Measurements from ENCODE around the gene ZBTB6.

The ZBTB6 gene, protein sequence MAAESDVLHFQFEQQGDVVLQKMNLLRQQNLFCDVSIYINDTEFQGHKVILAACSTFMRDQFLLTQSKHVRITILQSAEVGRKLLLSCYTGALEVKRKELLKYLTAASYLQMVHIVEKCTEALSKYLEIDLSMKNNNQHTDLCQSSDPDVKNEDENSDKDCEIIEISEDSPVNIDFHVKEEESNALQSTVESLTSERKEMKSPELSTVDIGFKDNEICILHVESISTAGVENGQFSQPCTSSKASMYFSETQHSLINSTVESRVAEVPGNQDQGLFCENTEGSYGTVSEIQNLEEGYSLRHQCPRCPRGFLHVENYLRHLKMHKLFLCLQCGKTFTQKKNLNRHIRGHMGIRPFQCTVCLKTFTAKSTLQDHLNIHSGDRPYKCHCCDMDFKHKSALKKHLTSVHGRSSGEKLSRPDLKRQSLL

DNA sequence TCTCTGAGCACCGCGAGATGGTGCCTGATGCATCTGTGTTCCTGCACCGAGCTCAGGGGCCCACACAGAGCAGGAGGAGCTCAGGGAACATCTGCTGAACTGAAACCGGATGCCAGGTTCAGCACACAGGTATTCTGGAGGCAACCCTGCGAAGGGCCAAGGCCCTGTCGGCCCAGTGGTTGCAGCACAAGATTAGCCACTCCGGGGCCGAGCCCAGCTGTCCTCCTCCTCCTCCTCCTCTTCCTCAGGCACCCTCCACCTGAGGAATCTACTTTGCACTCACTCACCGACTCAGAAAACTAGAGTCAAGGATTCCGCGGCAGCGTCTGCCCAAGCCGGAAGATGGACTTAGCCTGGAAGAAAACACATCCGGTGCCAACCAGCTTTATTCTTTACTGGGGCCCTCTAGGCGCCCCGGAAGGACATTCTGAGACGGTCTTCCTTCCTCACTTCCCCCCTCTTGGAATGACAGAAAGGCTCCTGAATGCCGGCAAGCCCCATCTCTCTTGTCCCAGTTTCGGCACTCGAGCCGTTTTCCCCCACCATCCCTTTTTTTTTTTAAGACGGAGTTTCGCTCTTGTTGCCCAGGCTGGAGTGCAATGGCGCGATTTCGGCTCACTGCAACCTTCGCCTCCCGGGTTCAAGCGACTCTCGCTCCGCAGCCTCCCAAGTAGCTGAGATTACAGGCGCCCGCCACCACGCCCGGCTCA lies at the start of gene ZBTB6:
Gene ZBTB6, minus strand, starts transcription at position 360 of the 710 bp plus-strand sequence. CDS start 1,251 bp downstream, outside the sequence.
- no peak for DNase-seq

DNA sequence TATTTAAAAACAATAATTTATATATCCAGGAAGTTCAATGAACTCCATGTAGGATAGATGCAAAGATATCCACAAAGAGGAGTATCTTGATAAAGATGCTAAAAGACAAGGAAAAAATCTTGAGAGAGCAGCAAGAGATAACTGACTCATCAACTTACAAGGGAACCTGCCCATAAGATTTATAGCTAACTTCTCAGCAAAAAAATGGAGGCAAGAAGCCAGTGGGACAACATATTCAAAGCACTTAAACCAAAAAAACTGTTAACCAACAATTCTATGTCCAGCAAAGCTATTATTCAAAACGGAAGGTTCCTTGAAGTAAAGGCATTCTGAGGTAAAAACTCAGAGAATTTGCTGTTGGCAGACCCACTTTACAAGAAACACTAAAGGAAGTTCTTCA lies 48.0 kb upstream of the ZBTB6 start:
- DNase-seq, result no peak

DNA sequence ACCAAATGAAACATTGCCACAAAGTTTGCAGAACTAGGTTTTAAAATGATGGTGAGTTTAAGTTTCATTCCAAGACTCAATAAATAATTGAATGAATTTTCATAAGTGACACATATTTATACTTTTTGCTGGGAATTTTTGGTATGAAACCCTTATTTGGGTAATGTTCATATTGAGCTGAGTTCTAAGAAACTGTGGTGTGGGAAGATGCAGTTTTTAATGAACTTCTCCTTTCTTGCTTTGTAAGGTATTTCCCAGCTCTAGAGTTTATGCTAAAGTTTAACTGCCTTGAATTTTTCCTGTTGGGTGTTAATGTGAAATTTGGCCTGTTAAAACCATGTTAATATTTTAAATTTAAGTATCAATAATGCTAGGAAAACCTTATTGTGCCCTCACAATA lies 42.8 kb upstream of the ZBTB6 start:
- DNase-seq, result no peak

DNA sequence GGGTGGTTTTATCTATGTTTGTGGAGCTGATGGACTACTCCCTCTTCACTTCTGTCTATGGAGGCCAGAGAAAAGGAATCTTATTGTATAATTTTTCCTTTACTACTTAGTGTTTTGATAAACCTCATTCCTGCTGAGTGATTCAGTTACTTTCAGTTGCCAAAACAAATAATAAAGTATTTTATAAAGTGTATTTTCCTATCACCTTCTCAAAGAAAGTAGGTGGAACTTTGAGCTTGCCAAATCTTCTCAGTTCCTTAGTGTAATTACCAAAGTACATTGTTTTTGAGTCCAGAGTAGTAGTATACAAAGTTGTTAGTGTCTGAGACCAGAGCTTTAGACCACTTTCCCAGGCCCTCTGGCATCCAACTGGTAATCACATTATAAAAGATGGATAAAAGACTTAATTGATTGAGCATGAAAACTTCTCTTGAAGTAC lies 41.1 kb upstream of the ZBTB6 start:
- DNase-seq, result no peak

DNA sequence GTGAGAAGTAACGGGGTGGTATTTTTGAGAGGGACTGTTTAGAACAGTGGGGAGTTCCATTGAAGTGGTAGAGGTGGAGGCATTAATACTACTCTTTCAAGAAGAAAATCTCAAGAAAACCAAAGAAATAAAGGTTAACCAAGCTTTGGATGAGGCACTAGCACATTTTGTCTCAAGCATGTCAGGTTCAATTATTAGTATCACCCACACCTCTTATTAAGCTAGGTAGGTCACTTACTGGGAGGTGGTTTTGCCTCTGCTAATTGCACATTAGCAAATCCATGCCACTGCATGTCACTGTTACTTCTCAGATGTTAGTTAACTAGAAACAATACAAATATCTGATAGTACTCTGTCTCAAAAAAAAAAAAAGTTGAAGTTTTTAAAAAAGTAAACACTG lies 37.9 kb upstream of the ZBTB6 start:
- no peak for DNase-seq

DNA sequence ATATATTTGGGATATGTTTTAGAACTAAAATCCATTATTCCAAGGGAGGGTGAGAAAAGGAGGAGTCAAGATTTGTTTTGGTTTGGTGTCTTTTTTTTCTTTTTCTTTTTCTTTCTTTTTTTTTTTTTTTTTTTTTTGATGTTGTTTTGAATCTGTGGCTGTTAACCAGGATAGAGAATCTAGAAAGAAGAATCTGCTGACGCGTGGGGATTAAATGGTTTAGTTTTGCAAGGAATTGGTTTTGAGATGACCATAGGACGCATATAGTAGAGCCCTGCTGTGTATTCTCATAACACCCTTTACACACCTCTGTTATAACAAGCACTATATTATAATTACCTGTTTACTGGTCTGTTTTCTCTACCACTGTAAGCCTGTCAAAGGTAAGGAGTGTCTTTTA lies 37.1 kb upstream of the ZBTB6 start:
- DNase-seq, result no peak

DNA sequence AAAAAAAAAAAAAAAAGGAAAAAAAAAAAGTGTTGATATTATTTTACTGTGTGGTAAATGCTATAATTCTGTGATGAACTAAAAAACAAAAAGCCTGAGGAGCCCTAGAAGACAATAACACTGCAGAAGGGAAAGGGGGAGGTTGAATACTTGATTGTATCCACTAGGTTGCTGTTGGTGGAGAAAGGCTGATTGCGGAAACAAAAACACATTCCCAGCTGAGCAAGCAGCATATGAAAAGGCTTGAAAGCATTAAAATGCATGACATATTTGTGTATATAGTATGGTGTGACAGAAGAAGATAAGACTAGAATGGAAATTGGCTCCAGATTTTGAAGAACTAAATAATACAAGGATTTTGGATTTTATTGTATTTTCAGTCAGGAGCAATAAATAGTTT lies 36.6 kb upstream of the ZBTB6 start:
- DNase-seq, result no peak

DNA sequence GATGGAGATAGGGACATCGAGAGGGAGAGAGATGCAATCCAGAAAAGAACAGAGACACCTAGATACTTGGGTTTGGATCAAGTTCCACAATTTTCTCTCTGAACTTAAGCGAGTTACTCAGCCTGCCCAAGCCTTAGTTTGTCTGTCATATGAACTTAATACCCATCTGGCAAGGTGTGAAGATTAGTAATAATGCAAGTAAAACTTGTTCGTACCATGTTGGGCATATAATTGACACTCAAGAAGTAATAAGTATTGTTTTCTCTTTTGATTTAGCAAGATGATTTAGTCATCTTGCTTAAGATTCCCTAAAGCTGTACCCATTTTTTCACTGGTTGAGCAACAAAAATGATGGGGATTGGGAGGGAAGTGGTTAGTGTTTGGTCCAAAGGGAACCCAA lies 35.2 kb upstream of the ZBTB6 start:
- DNase-seq, result no peak

DNA sequence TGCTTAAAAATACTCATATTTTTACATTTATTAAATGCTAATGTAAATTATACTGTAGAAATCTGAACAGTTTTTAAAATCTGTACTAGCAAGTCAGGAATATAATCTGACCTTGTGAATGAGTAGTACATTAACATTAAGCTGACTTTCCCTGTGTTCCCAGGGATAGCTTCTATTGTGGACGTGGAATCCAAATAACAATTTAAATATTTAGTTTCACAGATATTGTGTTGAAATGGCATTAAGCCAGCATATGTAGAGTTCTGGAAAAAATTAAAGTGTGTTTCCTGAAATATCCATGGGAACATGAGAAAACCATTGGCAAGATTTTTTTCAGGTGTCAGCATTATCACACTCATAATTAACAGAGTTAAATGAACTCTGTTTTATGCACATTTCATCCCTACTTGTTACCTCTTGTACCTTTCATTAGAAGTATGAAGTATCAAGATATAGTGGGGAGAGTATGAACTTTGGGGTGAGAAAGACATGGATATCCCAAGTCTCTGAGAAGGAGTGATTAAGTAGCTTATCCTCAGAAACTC lies 33.4 kb upstream of the ZBTB6 start:
- no peak for DNase-seq

DNA sequence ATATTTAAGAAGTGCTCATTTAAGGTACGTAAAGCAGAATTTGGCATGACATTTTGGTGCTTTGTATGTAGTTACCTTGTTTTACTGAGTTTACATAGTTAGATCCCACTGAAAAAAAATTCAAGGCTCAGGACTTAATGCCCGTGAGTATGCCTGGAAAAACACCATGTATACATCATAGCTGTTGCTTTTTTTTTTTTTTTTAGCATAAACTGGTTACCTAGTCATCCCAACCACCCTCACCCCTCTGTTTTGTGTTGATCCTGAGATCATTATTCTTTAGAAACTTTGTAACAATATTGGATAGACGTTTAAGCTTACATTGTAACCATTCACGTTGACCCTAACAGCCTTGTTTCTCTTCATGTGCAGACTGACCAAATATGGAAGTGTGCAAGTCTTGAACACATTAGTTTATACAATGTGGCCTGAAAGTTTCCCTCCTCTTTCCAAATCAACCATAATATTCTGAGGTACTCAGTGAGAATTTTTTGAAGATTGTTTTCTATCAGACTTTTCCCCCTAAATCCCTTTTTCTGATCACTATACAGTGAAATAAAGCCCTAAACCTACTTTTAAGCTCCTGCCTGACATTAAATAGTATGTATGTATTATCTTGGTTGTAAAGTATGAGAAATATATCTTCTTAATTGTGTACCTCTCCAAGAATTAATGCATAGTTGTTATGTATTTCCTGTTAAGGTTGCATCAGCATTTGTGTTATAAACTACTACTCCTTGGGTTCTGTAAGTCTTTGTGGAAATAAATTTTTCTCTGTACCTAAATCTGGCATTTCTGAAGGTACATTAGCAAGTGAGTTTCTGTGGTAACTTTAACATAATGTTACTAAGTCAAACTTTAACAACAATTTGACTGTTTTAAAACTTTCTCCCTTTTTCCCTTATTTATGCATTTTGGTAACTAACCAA lies 32.1 kb upstream of the ZBTB6 start:
- DNase-seq, result no peak

DNA sequence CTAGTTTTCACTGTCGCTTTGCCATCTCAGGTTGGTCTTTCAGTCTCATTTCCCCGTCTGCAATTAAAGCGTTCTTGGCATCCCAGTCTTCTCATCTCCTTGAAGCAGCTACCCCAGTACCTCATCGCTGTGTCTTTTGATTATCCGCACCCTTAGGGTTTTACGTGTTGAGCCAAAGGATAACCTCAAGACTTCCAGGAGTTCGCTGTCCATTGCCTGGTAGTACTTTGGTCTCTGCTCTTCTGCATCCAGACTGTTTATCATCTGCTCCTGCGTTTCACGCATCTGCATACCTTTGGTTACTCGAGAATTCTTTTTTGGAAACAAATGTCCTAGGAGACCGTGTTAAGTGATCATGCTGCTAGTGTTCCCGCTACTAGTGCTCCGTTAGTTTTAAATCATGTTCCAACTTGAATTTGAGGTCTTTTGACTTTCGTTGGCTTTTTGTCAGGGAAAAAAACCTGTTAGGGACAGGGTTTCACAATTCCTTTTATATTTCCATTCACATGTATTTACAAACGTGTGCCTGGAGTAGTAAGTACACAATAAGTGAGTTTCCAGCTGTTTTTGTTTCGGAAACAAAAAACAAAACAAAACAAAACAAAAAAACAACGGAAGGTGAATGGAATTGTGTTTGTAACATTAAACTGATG lies 28.6 kb upstream of the ZBTB6 start:
- no peak for DNase-seq

DNA sequence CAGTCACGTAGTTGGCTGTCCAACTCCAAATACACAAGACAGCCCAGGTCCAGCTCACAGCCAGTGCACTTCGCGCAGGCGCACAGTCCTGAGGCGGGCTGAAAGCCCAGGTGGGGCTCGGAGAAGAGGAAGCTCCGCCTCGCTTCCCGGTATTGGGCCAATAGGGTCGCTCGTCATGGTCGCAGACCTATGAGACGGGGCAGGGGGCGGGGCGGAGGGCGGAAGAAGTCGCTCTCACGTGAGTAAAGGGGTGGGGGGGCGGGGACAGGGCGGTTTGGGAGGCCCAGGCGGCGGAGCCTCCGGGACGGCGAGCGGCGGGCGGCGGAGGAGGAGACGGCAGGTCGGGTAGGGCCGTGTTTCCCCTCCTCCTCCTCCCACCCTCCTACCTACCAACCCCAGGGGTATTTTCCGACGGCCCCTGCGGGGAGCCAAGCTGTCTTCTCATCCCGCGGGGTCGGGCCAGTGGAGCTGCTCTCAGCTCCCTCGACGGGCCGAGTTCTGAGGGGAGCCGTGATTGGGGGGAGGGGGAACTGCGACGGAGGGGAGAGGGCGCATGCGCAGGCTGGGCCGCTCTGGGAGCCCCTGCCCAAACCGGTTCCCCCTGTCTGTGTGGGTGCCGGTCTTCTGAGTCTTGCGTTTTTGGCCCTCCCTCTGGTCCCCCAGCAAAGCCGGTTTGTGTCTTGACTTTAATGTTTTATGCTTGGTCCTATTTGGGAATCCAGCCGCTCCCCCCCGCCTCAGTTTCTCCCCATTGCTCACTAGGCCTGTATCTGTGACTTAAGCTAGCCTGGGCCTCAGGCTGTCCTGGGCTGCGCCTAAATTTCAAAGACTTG lies 27.8 kb upstream of the ZBTB6 start, which contains the start of gene RABGAP1:
Gene RABGAP1, plus strand, starts transcription at position 272 of the 833 bp plus-strand sequence. CDS start 16,040 bp downstream, outside the sequence.
- peak; percentile 93 for DNase-seq

DNA sequence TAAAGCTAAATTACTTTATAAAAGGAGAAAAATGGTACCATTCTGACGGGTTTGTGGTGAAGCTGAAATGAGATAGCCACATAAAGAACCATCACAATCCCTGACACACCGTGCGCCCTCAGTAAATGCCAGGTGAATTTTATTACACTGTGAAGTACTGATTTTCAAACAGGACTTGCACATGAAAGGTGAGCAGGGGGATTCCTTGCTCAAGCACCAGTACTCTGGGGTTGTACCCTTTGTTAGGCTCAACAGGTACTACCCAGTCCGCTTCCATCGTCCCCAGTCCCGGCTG lies 27.3 kb upstream of the ZBTB6 start:
- DNase-seq, result no peak

DNA sequence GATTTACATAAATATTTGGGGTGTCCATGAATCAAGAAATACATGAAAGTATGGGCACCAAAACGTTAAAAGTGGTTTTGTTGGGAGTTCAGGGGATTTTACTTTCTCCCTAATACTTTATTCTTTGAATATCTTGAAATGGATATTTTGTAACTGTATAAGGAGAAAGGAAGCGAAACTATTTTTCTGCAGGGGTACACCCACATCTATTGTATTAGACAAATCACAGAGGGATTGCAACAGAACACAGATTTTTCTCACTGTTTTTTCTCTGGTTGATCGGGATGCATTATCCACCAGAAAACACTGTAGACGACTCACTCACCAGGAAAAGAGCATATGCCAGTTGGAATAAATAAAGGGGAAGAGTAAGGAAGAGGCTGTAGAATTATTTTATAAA lies 26.5 kb upstream of the ZBTB6 start:
- no peak for DNase-seq

DNA sequence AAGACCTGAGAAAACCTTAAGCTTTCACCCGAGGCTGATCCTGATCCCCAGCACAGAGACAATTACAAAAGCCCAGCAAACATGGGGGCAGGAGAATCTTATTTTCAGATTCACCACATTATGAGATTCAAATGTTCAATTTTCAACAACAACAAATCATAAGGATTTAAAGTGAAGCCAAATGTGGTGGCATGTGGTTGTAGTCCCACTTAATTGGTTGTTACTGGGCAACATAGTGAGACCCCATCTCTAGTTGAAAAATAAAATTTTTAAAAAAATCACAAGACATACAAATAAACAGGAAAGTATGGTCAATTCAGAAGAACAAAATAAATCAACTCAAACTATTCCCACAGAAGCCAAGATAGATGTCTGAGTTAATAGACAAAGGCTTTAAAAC lies 23.8 kb upstream of the ZBTB6 start:
- no peak for DNase-seq

DNA sequence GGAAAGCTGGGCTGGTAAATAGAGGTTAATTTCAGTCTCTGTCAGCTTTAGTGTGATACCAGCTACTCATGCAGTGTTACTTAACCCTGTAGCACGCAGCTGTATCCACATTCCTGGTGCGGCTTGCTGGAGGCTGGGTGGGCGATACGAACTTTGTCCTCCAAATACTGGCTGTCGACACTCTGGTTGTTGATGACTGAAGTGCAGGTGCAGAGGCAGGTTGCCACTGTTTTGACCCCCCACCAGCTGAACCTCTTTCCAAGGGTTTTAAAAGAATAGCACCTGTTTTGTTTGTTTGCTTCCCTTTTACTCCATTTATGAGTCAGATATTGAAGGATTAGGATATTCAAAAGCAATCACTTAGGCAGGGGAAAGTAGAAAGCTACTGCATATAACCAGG lies 23.3 kb upstream of the ZBTB6 start:
- DNase-seq, result no peak

DNA sequence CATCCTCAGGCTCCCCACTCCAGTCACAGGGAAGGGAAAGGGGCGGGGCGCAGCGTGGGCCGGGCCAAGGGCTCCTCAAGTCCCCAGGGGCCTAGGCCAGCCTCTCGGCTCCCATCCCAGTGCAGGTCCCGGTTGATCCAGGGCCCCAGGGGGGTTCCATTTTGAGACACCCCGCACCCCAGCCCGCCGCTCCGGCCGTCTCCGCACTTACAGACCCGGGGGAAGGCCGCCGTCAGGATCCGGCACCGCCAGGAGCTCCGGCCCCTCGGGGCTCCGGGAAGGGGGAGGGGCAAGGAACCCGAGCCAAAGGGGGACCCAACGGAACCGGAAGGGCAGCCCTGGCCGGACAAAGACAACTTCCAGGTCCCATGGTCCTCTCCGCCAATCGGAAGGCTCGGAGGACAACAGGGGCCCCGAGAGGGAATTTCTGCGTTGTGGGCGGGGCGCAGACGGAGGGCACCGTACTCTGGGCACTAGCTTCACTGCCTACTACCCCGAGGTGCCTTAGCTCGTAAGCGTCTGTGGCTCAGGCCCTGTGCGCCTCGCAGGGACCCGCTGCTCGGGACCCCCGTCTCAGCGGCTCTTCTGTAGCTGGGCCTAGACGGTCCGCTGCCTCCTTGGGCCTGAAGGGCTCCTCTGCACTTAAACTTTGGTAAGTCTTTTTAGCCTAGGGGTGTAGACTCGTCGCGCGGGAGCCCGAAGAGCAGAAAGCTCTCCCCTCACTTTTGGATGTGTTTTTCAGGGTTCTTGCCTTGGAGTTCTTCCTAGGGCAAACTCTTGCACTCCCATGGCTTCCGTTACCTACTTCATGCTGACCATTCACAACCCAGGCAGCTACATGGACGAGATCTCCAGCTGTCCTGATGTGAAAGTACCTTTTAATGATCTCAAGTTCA lies 18.4 kb upstream of the ZBTB6 start, which contains the start of gene ZBTB26:
Gene ZBTB26, minus strand, starts transcription at position 287 of the 896 bp plus-strand sequence. CDS start 11,578 bp downstream, outside the sequence.
- DNase-seq, result peak; percentile 19

DNA sequence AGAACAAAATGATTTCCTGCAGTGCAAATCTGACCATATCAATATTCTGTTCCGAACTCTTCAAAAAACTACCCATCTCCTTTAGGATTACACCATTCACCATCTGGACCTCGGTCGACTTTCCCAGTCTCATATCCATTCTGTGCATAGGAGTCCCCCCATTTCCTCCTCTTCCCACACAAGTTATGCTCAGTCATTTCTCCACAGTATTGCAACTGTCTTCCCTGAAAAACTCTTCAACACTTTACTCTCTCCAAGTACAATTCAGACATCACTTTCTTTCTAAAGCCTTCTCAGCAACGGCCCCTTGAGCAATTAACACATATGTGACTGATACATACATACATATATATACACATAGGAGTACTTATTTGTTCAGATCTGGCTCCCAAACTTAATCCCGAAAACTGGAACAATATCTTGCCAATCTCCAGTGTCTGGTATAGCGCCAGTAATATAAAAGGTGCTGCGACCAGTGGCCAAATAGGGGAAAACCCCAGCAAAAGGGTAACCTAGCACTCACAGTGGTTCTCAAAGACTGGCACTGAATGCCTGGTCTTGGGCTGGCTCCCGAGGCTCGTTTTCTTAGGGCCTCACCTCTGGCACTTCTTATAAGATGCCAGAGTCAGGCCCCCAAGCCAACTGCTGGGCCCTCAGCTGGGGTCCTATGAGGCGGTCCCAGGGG lies 17.6 kb upstream of the ZBTB6 start:
- DNase-seq, result no peak

DNA sequence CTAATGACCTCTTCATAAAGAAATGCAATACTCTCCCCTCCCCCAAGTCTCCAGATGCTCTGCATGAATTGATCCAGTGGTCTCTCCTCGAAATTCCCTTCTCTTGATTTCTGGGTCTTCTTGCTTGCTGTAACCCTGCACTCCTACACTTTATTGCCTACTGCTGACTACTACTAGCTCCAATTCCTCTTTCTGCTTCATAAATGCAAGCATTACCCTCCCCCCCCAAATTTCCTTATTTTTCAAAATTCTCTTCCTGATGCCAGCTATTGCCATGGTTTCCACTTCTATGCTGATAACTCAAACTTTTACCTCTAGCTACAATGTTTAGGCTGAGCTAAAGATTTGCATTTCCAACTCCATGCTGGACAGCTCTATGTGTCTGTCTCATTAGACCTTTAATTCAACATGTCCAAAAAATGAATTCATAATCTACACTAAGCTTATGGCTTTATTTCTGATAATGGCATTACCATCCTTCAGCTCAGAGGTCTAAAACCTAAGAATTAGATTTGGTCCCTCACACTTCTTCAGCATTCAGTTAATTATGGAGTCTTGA lies 16.8 kb upstream of the ZBTB6 start:
- no peak for DNase-seq
